Measurements from ENCODE around the gene MOXD1.

GRCh38 chr6:132414322-132414721 is 13.0 kb upstream of the MOXD1 start:
- TF ChIP-seq POLR2A (IDR thresholded peaks at IDR 0.05) (no peak), CTCF (IDR thresholded peaks at IDR 0.05) (no peak)
